DOHH2 (cell line): ENCODE data around the gene LBP.

Source experiments
- H3F3A ChIP-seq: fragments of 200-600 bp; sonication (generic), shearing (Covaris generic); 2 replicates; pipeline ENCODE4 v1.6.0; 2016; ENCODE audit warnings: antibody characterized with exemption, mild to moderate bottlenecking; ENCODE audit not compliant: control insufficient read depth, insufficient read depth
- H3K27ac ChIP-seq: fragments of 200-600 bp; sonication (generic); 2 replicates; pipeline ENCODE4 v1.5.1; 2014; ENCODE audit warnings: low read depth, mild to moderate bottlenecking, low read length, moderate library complexity
- H3K27me3 ChIP-seq: fragments of 200-600 bp; sonication (generic); 2 replicates; pipeline ENCODE4 v1.6.1; 2014; ENCODE audit warnings: mild to moderate bottlenecking, low read length, mixed read lengths; ENCODE audit not compliant: control insufficient read depth
- H3K36me3 ChIP-seq: fragments of 200-600 bp; sonication (generic); 2 replicates; pipeline ENCODE4 v1.6.1; 2014; ENCODE audit warnings: mild to moderate bottlenecking, low read length, moderate library complexity, mixed read lengths; ENCODE audit not compliant: control insufficient read depth
- H3K4me1 ChIP-seq: fragments of 200-600 bp; sonication (generic); 2 replicates; pipeline ENCODE4 v1.6.1; 2014; ENCODE audit warnings: mild to moderate bottlenecking, low read length, mixed read lengths; ENCODE audit not compliant: control insufficient read depth
- H3K4me2 ChIP-seq: fragments of 200-600 bp; sonication (generic); 2 replicates; pipeline ENCODE4 v1.6.0; 2014; ENCODE audit warnings: mild to moderate bottlenecking, low read length, moderate library complexity
- H3K4me3 ChIP-seq: fragments of 200-600 bp; sonication (generic); 2 replicates; pipeline ENCODE4 v1.5.1; 2014; ENCODE audit warnings: mild to moderate bottlenecking, low read length, mixed read lengths
- H3K79me2 ChIP-seq: fragments of 200-600 bp; sonication (generic); 2 replicates; pipeline ENCODE4 v1.6.1; 2014; ENCODE audit warnings: mild to moderate bottlenecking, low read length, mixed read lengths; ENCODE audit not compliant: control insufficient read depth
- H3K9me2 ChIP-seq: fragments of 200-600 bp; sonication (generic); replicated peaks from 2 replicates; pipeline ENCODE4 v1.6.1; 2014; ENCODE audit warnings: mild to moderate bottlenecking, low read length, mixed read lengths; ENCODE audit not compliant: control insufficient read depth
- H3K9me3 ChIP-seq: fragments of 200-600 bp; sonication (generic); 2 replicates; pipeline ENCODE4 v1.6.1; 2014; ENCODE audit warnings: antibody characterized with exemption, low read length, mixed read lengths; ENCODE audit not compliant: control insufficient read depth, insufficient read depth
- H4K20me1 ChIP-seq: fragments of 200-600 bp; sonication (generic); 2 replicates; pipeline ENCODE4 v1.6.0; 2014; ENCODE audit warnings: low read depth, mild to moderate bottlenecking, antibody characterized with exemption, low read length, moderate library complexity; ENCODE audit not compliant: control insufficient read depth, insufficient read depth
- EZH2phosphoT487 ChIP-seq: fragments of 200-600 bp; sonication (generic); IDR thresholded peaks from 2 replicates; pipeline ENCODE4 v1.6.1; 2017; ENCODE audit warnings: borderline replicate concordance, mild to moderate bottlenecking, antibody characterized with exemption, low read length, moderate library complexity, mixed read lengths
- TF ChIP-seq, protein P1 (sequence below): fragments of 200-600 bp; sonication (generic); IDR thresholded peaks from one replicate; pipeline ENCODE4 v1.5.1; 2014; ENCODE audit warnings: antibody characterized with exemption, mild to moderate bottlenecking, low read depth, low read length; ENCODE audit not compliant: poor library complexity, severe bottlenecking

LBP gene

DNA sequence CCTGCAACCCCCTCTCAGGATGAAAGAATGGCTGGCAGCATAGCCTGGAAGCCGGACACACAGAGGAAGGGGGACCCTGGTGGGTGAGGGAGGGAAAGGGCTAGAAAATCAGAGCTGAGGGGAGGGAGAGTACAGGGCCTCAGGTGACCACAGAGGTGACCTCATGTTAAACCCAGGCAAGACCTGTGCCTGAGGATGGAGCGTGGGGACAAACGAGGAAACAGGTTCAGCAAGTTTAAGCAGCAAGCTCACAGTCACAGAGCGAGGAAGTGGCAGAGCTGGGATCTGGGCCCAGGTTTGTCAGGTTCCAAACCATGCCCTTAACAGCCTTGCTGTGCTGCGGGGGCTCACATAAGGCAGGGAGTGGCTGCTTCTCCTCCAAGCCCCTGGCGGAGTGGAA lies 46.3 kb upstream of the LBP start:
- Histone ChIP-seq H3K4me3 (no peak overlapping the region), H3K27ac (no peak overlapping the region), H4K20me1 (no peaks in the 10 kb centered on the region), H3K4me2 (no peak overlapping the region), H3K9me3 (no peaks in the 10 kb centered on the region), H3K36me3 (no peaks in the 10 kb centered on the region), H3K27me3 (peaks cover 16% of the 10 kb centered on the region), H3K4me1 (no peaks in the 10 kb centered on the region), H3F3A (no peaks in the 10 kb centered on the region), H3K79me2 (no peaks in the 10 kb centered on the region), H3K9me2 (no peaks in the 10 kb centered on the region)
- TF ChIP-seq, protein P1, sequence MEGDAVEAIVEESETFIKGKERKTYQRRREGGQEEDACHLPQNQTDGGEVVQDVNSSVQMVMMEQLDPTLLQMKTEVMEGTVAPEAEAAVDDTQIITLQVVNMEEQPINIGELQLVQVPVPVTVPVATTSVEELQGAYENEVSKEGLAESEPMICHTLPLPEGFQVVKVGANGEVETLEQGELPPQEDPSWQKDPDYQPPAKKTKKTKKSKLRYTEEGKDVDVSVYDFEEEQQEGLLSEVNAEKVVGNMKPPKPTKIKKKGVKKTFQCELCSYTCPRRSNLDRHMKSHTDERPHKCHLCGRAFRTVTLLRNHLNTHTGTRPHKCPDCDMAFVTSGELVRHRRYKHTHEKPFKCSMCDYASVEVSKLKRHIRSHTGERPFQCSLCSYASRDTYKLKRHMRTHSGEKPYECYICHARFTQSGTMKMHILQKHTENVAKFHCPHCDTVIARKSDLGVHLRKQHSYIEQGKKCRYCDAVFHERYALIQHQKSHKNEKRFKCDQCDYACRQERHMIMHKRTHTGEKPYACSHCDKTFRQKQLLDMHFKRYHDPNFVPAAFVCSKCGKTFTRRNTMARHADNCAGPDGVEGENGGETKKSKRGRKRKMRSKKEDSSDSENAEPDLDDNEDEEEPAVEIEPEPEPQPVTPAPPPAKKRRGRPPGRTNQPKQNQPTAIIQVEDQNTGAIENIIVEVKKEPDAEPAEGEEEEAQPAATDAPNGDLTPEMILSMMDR, result no peak
- no peak for TF ChIP-seq EZH2phosphoT487

DNA sequence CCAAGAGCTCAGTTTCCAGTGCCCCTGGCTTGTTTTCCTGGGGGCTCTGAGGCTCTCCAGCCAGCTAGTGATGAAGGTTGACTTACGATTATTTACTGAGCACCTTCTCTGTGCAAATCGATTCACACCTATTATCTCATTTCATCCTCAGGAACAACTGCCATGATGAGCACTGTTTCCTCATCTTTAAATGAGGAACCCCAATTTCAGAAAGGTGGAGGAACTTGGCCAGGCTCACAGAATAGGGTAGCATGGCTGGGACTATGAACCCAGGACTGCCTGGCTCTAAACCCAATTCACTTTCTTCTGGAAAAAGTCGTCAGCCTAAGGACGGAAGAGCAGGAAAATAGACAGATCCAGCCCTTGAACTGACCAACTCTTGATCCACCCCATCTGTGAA lies 45.8 kb upstream of the LBP start:
- TF ChIP-seq EZH2phosphoT487, result no peak
- TF ChIP-seq, protein P1, result no peak
- no peak overlapping the region for H3K4me2 ChIP-seq
- H3F3A ChIP-seq, result no peaks in the 10 kb centered on the region

DNA sequence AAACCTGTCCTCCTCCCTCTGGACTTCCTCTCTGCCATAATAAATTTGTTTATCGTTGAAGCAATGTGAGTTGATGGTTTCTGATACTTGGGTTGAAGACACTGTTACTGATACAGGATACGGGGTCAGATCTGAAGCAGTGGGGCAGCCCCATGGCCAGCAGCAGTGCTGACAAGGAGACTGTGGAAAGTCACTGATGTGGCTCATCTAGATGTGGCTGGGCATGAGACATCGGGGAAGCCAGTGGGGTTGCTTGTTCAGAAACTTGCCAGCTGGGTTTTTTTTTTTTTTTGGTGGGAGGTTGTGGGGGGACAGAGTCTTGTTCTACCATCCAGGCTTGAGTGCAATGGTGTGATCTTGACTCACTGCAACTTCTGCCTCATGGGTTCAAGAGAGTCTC lies 45.0 kb upstream of the LBP start:
- H4K20me1 ChIP-seq, result no peaks in the 10 kb centered on the region
- H3K9me2 ChIP-seq, result no peaks in the 10 kb centered on the region
- H3K4me2 ChIP-seq, result no peak overlapping the region
- no peak overlapping the region for H3K27ac ChIP-seq
- H3K36me3 ChIP-seq, result no peaks in the 10 kb centered on the region
- H3F3A ChIP-seq, result no peaks in the 10 kb centered on the region
- H3K9me3 ChIP-seq, result no peaks in the 10 kb centered on the region
- H3K4me1 ChIP-seq, result no peaks in the 10 kb centered on the region
- no peak overlapping the region for H3K4me3 ChIP-seq
- no peaks in the 10 kb centered on the region for H3K79me2 ChIP-seq
- peaks cover 16% of the 10 kb centered on the region for H3K27me3 ChIP-seq
- TF ChIP-seq, protein P1, result no peak
- no peak for TF ChIP-seq EZH2phosphoT487

More for the DNA sequence above, 45.8 kb upstream of the LBP start:
- no peak overlapping the region for H3K27ac ChIP-seq
- no peaks in the 10 kb centered on the region for H3K9me2 ChIP-seq
- no peaks in the 10 kb centered on the region for H3K9me3 ChIP-seq
- no peaks in the 10 kb centered on the region for H3K79me2 ChIP-seq
- H3K4me1 ChIP-seq, result no peaks in the 10 kb centered on the region
- H3K4me3 ChIP-seq, result no peak overlapping the region
- H3K27me3 ChIP-seq, result peaks cover 16% of the 10 kb centered on the region
- H3K36me3 ChIP-seq, result no peaks in the 10 kb centered on the region
- H4K20me1 ChIP-seq, result no peaks in the 10 kb centered on the region

DNA sequence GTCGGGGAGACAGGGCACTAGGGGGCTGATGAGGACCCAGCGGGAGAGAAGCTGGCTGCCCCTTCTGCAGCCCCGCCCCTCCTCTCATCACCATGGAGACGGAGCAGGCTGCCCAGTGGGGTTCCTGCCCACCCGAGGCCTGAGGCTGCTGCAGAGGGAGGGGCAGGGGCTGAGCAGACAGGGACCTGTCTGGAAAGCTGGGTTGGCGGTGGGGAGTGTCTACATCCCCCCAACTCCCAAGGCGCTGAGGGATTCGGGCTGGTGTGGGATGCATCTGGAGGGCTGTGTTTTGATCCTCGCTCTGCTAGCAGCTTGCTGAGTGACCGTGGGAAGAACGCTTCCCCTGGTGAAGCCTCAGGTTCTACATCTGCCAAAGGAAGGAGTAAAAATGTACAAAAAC lies 43.5 kb upstream of the LBP start:
- H3F3A ChIP-seq, result no peaks in the 10 kb centered on the region
- no peak overlapping the region for H3K27ac ChIP-seq
- peaks cover 16% of the 10 kb centered on the region for H3K27me3 ChIP-seq
- H3K9me2 ChIP-seq, result no peaks in the 10 kb centered on the region
- no peaks in the 10 kb centered on the region for H3K9me3 ChIP-seq
- no peaks in the 10 kb centered on the region for H3K4me1 ChIP-seq
- H3K4me2 ChIP-seq, result no peak overlapping the region
- no peaks in the 10 kb centered on the region for H3K79me2 ChIP-seq
- H3K36me3 ChIP-seq, result no peaks in the 10 kb centered on the region
- no peaks in the 10 kb centered on the region for H4K20me1 ChIP-seq
- TF ChIP-seq EZH2phosphoT487, result no peak
- TF ChIP-seq, protein P1, result no peak
- H3K4me3 ChIP-seq, result no peak overlapping the region
